ENCODE data around the gene AP2S1.
A peak's percentile ranks its signal among the peaks of the same experiment; 100 is the strongest.
"Not testable (repeated sequence)": the region's sequence is repeated elsewhere in the genome, so short reads cannot be mapped to it uniquely, and the experiment has no call there.

The AP2S1 gene

GRCh38 chr19:46866407-46867136, 15.9 kb upstream of the AP2S1 start:
- DNase-seq: no peak

GRCh38 chr19:46863818-46864629, 13.4 kb upstream of the AP2S1 start:
- DNase-seq: peak; percentile 54

GRCh38 chr19:46862974-46863632, 12.5 kb upstream of the AP2S1 start:
- DNase-seq: no peak

- DNase-seq: no peak
Observed at GRCh38 chr19:46862503-46862834, 11.8 kb upstream of the AP2S1 start.

GRCh38 chr19:46861691-46862502, 11.3 kb upstream of the AP2S1 start:
- DNase-seq: peak; percentile 49

GRCh38 chr19:46860846-46861690, 10.4 kb upstream of the AP2S1 start, which contains the start of gene ARHGAP35:
ARHGAP35 (plus strand) TSS chr19:46860997; CDS start chr19:46918676, 57,679 bp downstream.
- DNase-seq: peak; percentile 44

GRCh38 chr19:46860125-46860845, 9.6 kb upstream of the AP2S1 start:
- peak; percentile 99 for DNase-seq

- no peak for DNase-seq
Observed at GRCh38 chr19:46859637-46860124, 9.0 kb upstream of the AP2S1 start.

- DNase-seq: peak; percentile 98
Observed at GRCh38 chr19:46856062-46857022, 5.7 kb upstream of the AP2S1 start.

- DNase-seq: not testable (repeated sequence)
Observed at GRCh38 chr19:46854698-46855097, 4.1 kb upstream of the AP2S1 start.

- no peak for DNase-seq
Observed at GRCh38 chr19:46852830-46853229, 2.2 kb upstream of the AP2S1 start.

GRCh38 chr19:46849610-46850009, 1.0 kb downstream of the AP2S1 start:
- no peak for DNase-seq

GRCh38 chr19:46848389-46848788, 2.3 kb downstream of the AP2S1 start:
- DNase-seq: no peak

GRCh38 chr19:46847528-46847927, 3.1 kb downstream of the AP2S1 start:
- no peak for DNase-seq

GRCh38 chr19:46845959-46846459, 4.6 kb downstream of the AP2S1 start:
- no peak for DNase-seq

GRCh38 chr19:46844067-46844489, 6.6 kb downstream of the AP2S1 start:
- no peak for DNase-seq

GRCh38 chr19:46842791-46843190, 7.9 kb downstream of the AP2S1 start:
- DNase-seq: no peak

- no peak for DNase-seq
Observed at GRCh38 chr19:46841458-46842083, 9.1 kb downstream of the AP2S1 start.

GRCh38 chr19:46840498-46840942, 10.1 kb downstream of the AP2S1 start:
- peak; percentile 73 for DNase-seq

Data from femur (tissue), 1 donor.